Liver (tissue), 3 donors: Measurements from ENCODE around the gene KDM3B.

Experiments
- ATF3 ChIP-seq: IDR thresholded peaks from 2 replicates; pipeline ENCODE4 v1.6.1; 2016; ENCODE audit warnings: antibody characterized with exemption
- CTCF ChIP-seq: fragments of 150-350 bp; IDR thresholded peaks from 2 replicates; pipeline ENCODE4 v1.5.1; 2017; ENCODE audit warnings: improper control_type of control experiment, low read depth, low read length; ENCODE audit not compliant: missing input control
- EGR1 ChIP-seq, 2 donors: IDR thresholded peaks; 2 replicates each; pipeline ENCODE4 v1.6.1; 2016 to 2018; ENCODE audit warnings: antibody characterized with exemption in 2 of 2, low read depth in 2 of 2
- FOXA1 ChIP-seq: IDR thresholded peaks from 2 replicates; pipeline ENCODE4 v1.6.1; 2016; ENCODE audit warnings: antibody characterized with exemption
- GABPA ChIP-seq, 2 donors: IDR thresholded peaks in 1 of 2; conservative IDR thresholded peaks in 1 of 2; 2 replicates each; pipeline ENCODE4 v1.6.1; 2016; ENCODE audit warnings: antibody characterized with exemption in 2 of 2, mild to moderate bottlenecking in 1 of 2, moderate library complexity in 1 of 2
- HNF4A ChIP-seq, 2 donors: conservative IDR thresholded peaks; 2 replicates each; pipeline ENCODE4 v1.6.1; 2016; ENCODE audit warnings: antibody characterized with exemption in 2 of 2, mild to moderate bottlenecking in 2 of 2
- JUND ChIP-seq, 2 donors: IDR thresholded peaks; 2 replicates each; pipeline ENCODE4 v1.6.1; 2016; ENCODE audit warnings: antibody characterized with exemption in 2 of 2
- MAX ChIP-seq: IDR thresholded peaks from 2 replicates; pipeline ENCODE4 v1.6.1; 2016; ENCODE audit warnings: antibody characterized with exemption
- RAD21 ChIP-seq, 2 donors: IDR thresholded peaks; 2 replicates each; pipeline ENCODE4 v1.6.1; 2016; ENCODE audit warnings: antibody characterized with exemption in 2 of 2, mild to moderate bottlenecking in 2 of 2
- REST ChIP-seq: IDR thresholded peaks from 2 replicates; pipeline ENCODE4 v1.6.1; 2016; ENCODE audit warnings: antibody characterized with exemption, mild to moderate bottlenecking
- SP1 ChIP-seq: IDR thresholded peaks from 2 replicates; pipeline ENCODE4 v1.6.1; 2018; ENCODE audit warnings: antibody characterized with exemption, mild to moderate bottlenecking
- TAF1 ChIP-seq: conservative IDR thresholded peaks from 2 replicates; pipeline ENCODE4 v1.6.1; 2016; ENCODE audit warnings: antibody characterized with exemption, mild to moderate bottlenecking
- YY1 ChIP-seq: IDR thresholded peaks from 2 replicates; pipeline ENCODE4 v1.6.1; 2016; ENCODE audit warnings: antibody characterized with exemption, mild to moderate bottlenecking
- ZBTB33 ChIP-seq: IDR thresholded peaks from 2 replicates; pipeline ENCODE4 v1.6.1; 2016; ENCODE audit warnings: antibody characterized with exemption
- donor health status: healthy.
- donor health status: healthy.

DNA sequence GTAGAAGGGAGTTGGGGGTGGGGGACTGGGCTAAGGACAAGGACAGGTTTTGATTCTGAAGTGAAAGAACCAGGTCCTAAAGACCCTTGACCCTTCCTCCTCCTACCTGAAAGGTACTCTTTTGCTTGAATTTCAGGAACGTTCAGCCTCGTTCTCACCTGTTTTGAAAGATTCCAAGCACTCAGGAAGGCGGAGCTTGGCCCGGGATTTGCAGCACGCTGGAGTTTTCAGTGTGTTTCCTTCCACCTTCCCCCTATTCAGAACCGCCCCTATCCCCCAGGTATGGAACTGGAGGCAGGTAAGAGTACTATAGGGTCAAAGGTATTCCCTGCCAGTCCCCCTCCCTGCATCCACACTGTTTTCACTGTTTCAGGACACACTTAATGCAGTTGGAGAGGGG lies 119.9 kb downstream of the KDM3B start:
- TF ChIP-seq CTCF (no peak), HNF4A (conservative IDR thresholded peaks at IDR 0.05) (no peak), REST (no peak), MAX (no peak), YY1 (no peak), ATF3 (no peak), EGR1 (IDR thresholded peaks at IDR 0.05; ENCODE audit: low read depth in 2 of 2) (no peak), RAD21 (IDR thresholded peaks at IDR 0.05) (no peak), GABPA (IDR thresholded peaks at IDR 0.05 in 1 of 2, conservative IDR thresholded peaks at IDR 0.05 in 1 of 2) (no peak), SP1 (no peak), JUND (IDR thresholded peaks at IDR 0.05) (no peak), TAF1 (no peak), ZBTB33 (no peak), FOXA1 (no peak)
